HG03575 (cell line): Measurements from ENCODE around the gene TLK1.

Experiments
- ATAC-seq: cut with Tn5 transposase; IDR thresholded peaks from one replicate; pipeline ENCODE4 v1.9.1; 2021; ENCODE audit not compliant: unreplicated experiment, insufficient number of reproducible peaks, low FRiP score; ENCODE audit errors: extremely low read depth

The TLK1 gene

GRCh38 chr2:170975127-170975942 is 185.4 kb downstream of the TLK1 start:
- no peak for ATAC-seq

DNA sequence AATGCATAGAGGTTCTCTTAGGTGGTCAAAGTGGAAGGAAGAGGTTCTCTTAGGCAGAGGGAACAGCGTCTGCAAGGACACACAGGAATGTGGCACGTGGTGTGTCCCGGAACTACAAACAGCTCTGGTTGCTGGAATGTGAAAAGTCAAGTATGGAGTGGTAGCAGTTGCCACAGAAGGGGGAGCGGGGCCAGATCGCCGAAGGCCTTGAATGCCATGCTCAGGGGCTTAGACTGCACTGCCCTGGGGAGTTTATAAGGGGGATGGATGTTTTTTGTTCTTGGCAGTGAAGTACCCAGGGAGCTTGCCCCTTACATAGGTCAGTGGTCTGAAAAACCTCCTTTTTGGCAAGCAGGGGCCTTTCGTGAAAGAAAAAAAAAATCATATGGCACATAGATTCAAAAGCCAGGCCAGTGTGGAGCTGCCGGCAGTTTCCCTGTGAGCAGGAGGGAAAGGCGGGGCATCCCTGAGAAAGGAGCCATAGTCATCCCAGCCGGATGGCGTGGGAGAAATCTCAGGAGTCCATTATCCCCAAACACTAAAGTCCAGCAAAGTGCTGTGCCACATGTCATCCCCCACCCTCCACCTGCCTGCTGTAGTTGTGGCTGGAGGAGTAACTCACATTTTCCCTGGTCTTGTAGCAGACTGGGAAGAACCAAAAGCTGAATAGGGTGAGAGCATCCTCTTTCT is 186.2 kb downstream of the TLK1 start:
- no peak for ATAC-seq

DNA sequence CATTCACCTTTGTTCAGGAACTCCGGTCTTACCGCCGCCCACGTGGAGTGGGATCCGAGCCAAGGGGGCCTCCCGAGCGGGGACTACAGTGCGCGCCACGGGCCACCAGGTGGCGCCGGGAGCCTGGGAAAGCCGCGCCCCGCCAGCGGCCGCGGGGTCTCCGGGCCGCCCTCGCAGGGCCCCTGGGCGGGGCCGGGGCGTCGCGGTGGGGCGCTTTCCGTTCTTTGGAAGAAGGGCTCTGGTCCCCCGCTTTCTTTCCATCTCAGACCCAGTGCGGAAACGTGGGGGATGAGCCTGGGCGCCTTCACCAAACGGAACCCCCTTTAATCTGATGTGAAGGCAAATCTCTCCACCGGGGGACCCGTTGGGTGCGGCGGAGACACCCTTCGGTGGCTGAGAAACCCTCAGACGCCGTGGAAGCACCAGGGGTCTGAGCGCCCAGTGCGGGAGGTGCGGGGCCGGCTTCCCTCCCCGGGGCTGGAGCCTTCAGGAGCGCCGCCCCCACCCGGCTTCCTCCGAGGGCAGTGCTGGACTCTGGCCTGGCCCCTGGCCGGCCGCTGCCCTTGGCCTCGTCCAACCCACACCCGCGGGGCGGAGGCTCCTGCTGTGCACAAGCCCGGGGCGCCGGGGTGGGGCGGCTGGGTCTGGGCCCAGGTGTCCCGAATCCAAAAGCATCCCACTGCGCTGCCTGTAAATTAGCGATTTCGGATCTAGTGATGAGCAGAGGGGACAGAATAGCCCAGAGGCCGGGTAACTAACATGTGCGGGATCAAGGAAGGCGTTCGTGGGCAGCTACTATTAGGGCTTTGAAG is 187.0 kb downstream of the TLK1 start:
- ATAC-seq: no peak

- no peak for ATAC-seq
Measured at GRCh38 chr2:170973225-170973491, 187.5 kb downstream of the TLK1 start.

DNA sequence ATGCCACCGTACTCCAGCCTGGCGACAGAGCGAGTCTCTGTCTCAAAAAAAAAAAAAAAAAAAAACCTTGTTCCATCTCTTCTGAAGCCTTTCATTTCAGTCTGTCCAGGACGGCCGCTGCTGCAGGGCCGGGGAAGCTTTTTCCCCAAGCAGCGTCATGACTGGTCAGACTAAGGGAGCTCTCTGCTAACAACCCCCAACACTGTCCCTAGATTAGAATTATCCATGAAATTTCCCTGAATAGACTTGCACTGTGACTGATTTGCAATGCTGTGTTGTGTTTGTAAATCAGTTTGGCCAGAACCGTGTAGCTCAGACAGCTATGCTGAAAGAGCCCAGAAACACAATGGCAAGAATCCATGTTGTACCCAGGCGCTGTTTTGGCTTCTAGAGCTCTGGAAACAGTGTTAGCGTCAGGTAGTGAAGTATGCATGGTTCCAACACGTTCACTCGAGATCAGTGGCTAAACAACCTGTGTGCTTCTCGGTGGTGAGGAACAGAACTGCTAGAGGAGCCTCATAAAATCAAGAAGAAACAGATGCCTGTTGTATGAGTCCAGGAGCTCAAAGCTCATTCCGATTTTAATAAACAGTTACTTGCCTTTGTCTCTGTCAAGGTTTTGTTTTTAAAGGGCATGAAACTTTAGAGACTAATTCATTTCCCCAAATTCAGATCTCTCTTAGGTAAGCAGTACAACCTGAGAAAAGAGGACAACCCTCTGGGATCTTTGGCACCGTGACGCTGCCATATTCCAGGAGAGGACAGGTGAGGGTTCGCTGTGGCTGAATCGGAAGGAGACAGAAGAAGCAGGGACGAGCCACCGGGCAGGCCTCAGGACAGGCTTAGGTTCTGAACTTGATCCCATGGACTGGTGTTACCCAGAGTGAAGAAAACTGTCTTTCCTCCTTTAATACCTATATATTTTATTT is 188.1 kb downstream of the TLK1 start:
- ATAC-seq: no peak

GRCh38 chr2:170971071-170971470 is 189.6 kb downstream of the TLK1 start:
- no peak for ATAC-seq

GRCh38 chr2:170969872-170970496 is 190.7 kb downstream of the TLK1 start:
- ATAC-seq: no peak

- no peak for ATAC-seq
Measured at GRCh38 chr2:170969030-170969429, 191.7 kb downstream of the TLK1 start.

DNA sequence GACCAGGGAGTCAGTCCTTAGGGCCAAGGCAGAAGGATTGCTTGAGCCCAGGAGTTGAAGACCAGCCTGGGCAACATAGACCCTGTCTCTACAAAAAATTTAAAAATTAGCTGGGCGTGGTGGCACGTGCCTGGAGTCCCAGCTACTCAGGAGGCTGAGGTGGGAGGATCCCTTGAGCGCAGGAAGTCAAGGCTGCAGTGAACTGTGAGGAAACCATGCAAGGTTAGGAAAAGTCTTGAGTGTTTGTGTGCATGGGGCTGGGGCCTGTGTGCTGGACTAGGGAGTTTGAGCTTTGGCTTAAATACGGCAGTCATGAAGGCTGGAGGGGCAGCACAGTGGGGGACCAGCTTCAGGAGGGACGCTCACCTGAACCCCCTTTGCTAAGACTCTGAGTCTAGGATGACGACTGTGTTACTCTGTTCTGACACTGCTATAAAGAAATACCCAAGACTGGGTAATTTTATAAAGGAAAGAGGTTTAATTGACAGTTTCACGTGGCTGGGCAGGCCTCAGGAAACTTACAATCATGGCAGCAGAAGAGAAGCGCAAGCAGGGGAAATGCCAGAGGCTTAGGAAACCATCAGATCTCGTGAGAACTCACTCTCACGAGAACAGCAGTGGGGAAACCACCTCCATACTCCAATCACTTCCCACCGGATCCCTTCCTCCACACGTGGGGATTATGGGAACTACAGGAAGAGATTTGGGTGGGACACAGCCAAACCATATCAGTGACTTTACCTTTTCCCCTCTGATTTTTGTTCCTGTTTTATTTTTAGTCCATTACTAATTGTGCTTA is 192.3 kb downstream of the TLK1 start:
- no peak for ATAC-seq

DNA sequence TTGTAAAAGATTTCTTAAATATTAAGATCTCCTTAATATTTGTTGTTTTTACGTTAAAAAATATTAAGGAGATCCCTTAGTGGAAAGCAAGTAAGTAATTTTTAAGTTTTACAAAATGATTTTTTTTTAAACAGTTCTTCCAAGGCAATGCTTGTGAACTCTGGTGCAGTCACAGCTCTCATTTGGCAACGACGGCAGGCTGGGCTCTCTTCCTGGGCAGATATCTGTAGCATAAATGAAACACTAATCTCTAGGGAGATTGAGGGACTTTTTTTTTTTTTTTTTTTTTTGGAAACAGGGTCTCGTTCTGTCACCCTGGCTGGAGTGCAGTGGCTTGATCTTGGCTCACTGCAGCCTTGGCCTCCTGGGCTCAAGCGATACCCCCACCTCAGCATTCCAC is 193.1 kb downstream of the TLK1 start:
- no peak for ATAC-seq

DNA sequence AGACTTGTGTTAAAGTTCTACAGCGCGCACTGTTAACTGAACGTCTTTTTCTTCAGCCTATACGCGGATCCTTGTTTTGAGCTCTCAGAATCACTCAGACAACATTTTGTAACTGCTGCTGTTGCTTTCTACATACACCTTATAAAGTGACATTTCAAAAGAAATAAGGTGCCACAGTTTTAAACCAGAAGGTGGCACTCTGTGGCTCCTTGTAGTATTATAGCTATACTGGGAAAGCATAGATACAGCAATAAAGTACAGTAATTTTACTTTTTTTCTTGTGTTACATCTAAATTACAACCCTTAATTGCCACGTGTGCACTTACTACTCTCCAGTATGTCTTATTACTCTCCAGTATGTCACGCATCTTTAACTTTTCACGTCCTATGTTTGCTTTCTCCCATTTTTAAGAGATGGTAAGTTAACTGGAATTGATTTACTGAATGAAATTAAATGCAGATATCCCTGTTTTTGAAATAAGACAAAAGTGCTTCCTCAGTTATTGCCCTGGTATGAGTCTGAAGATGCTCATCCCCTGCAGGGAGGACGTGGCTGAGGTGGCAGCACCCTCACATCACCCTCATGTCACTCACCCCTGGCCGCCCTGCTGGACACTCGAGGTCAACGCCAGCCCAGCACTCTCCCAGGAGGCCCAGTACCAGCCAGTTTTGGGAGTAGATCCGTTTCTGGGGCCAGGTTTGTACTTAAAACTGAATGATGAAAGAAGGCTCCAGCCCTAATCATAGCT is 193.9 kb downstream of the TLK1 start:
- no peak for ATAC-seq

DNA sequence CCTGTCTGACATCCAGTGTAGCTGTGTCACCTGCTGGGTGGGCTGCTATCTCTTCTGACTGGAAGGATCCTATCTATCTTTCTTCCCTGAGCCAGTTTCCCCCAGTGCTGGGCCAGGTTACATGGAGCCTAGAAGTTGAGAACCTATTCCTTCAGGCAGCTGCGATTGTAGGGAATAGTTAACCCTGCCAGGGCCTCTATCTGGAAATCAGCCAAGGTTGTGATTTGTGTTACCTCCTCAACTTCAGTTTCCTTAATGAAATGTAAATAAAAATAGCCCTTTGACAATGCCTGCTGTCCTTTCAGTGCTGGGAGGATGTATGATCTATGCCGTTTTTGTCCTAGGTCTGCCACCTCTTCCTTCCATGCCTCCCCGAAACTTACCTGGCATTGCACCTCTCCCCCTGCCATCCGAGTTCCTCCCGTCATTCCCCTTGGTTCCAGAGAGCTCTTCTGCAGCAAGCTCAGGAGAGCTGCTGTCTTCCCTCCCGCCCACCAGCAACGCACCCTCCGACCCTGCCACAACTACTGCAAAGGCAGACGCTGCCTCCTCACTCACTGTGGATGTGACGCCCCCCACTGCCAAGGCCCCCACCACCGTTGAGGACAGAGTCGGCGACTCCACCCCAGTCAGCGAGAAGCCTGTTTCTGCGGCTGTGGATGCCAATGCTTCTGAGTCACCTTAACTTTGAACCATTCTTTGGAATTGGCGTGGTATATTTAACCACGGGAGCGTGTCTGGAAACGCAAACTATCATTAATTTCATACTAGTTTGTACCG is 195.1 kb downstream of the TLK1 start:
- no peak for ATAC-seq

GRCh38 chr2:170963386-170963785 is 197.3 kb downstream of the TLK1 start:
- ATAC-seq: no peak

GRCh38 chr2:170953941-170954340 is 206.8 kb downstream of the TLK1 start:
- ATAC-seq: no peak

DNA sequence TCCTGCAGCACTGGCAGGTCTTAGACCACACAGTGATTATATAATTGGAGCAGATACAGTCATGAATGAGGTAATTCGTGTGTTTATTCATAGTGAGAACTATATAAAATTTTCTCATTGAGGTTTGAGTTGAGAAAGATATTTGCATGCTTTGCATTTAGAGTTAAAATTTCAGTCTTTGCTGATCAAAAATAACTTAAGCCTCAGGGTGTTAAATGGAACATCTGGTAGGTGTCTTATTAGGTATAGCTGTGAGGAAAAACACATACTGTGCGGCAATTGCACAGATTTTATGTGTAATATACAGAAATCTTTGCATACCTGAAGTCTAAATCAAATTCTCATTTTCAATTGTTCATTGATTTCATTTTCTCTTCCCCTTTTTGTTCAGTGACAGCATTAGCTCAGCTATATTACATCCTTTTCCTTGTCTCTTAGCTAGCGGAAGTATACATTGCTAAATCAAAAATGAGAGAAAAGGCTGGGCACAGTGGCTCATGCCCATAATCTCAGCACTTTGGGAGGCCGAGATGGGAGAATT is 210.4 kb downstream of the TLK1 start:
- ATAC-seq: peak; percentile 62

GRCh38 chr2:170949415-170949814 is 211.3 kb downstream of the TLK1 start:
- ATAC-seq: no peak
